ENCODE measurements around the gene LSAMP. TPM values are rescaled to one million over a fixed set of nuclear protein-coding genes. Genes with fewer than 3 reads are reported as not detected.

LSAMP gene
- total and polyA plus RNA-seq, 2 experiments from 2014 or later, result 4.6 to 6.0 TPM

GRCh38 chr3:116302087-116302747 lies 143.1 kb downstream of the LSAMP start:
- no peak overlapping the region for H3K27ac ChIP-seq
- H3K27me3 ChIP-seq, result no peaks in the 10 kb centered on the region
- no peaks in the 10 kb centered on the region for H3K36me3 ChIP-seq
- no peak for TF ChIP-seq CTCF (IDR thresholded peaks at IDR 0.05; ENCODE audit: low read depth, low read length)
- H3K4me3 ChIP-seq, result no peak overlapping the region
- H3K9me3 ChIP-seq (ENCODE audit: low read depth), result no peaks in the 10 kb centered on the region
- peak in 1 of 2 donors; percentile 18 for DNase-seq (ENCODE audit: low read depth in 1 of 2, low spot score in 1 of 2)
- H3K4me1 ChIP-seq (ENCODE audit: low read depth), result no peaks in the 10 kb centered on the region

GRCh38 chr3:116301422-116301821 lies 143.9 kb downstream of the LSAMP start:
- Histone ChIP-seq H3K4me1 (ENCODE audit: low read depth) (no peaks in the 10 kb centered on the region), H3K27ac (no peak overlapping the region), H3K36me3 (no peaks in the 10 kb centered on the region), H3K9me3 (ENCODE audit: low read depth) (no peaks in the 10 kb centered on the region), H3K4me3 (no peak overlapping the region), H3K27me3 (no peaks in the 10 kb centered on the region)
- DNase-seq (ENCODE audit: low read depth in 1 of 2, low spot score in 1 of 2), result no peak
- TF ChIP-seq CTCF (IDR thresholded peaks at IDR 0.05; ENCODE audit: low read depth, low read length), result no peak

GRCh38 chr3:116300226-116300625 lies 145.1 kb downstream of the LSAMP start:
- TF ChIP-seq CTCF (IDR thresholded peaks at IDR 0.05; ENCODE audit: low read depth, low read length), result no peak
- H3K4me1 ChIP-seq (ENCODE audit: low read depth), result no peaks in the 10 kb centered on the region
- no peaks in the 10 kb centered on the region for H3K9me3 ChIP-seq (ENCODE audit: low read depth)
- no peaks in the 10 kb centered on the region for H3K36me3 ChIP-seq
- no peak for DNase-seq (ENCODE audit: low read depth in 1 of 2, low spot score in 1 of 2)
- no peaks in the 10 kb centered on the region for H3K27me3 ChIP-seq
- H3K4me3 ChIP-seq, result no peak overlapping the region
- no peak overlapping the region for H3K27ac ChIP-seq

GRCh38 chr3:116299646-116300081 lies 145.6 kb downstream of the LSAMP start:
- no peak overlapping the region for H3K27ac ChIP-seq
- no peaks in the 10 kb centered on the region for H3K4me1 ChIP-seq (ENCODE audit: low read depth)
- TF ChIP-seq CTCF (IDR thresholded peaks at IDR 0.05; ENCODE audit: low read depth, low read length), result no peak
- no peaks in the 10 kb centered on the region for H3K27me3 ChIP-seq
- no peak overlapping the region for H3K4me3 ChIP-seq
- no peak for DNase-seq (ENCODE audit: low read depth in 1 of 2, low spot score in 1 of 2)
- no peaks in the 10 kb centered on the region for H3K36me3 ChIP-seq
- no peaks in the 10 kb centered on the region for H3K9me3 ChIP-seq (ENCODE audit: low read depth)

GRCh38 chr3:116298151-116298550 lies 147.1 kb downstream of the LSAMP start:
- H3K4me1 ChIP-seq (ENCODE audit: low read depth), result no peaks in the 10 kb centered on the region
- no peaks in the 10 kb centered on the region for H3K9me3 ChIP-seq (ENCODE audit: low read depth)
- no peak for TF ChIP-seq CTCF (IDR thresholded peaks at IDR 0.05; ENCODE audit: low read depth, low read length)
- DNase-seq (ENCODE audit: low read depth in 1 of 2, low spot score in 1 of 2), result no peak
- no peak overlapping the region for H3K4me3 ChIP-seq
- no peak overlapping the region for H3K27ac ChIP-seq
- no peaks in the 10 kb centered on the region for H3K36me3 ChIP-seq
- no peaks in the 10 kb centered on the region for H3K27me3 ChIP-seq
